Measurements from ENCODE around the gene PLA2G2C.
A peak's percentile ranks its signal among the peaks of the same experiment; 100 is the strongest.

PLA2G2C gene

GRCh38 chr1:20183035-20183434, 3.3 kb downstream of the PLA2G2C start:
- DNase-seq, result no peak

GRCh38 chr1:20182415-20182814, 3.9 kb downstream of the PLA2G2C start:
- no peak for DNase-seq

- DNase-seq, result no peak
Measured at GRCh38 chr1:20180844-20181207, 5.5 kb downstream of the PLA2G2C start.

- no peak for DNase-seq
Measured at GRCh38 chr1:20180129-20180843, 6.0 kb downstream of the PLA2G2C start.

GRCh38 chr1:20179371-20180128, 6.8 kb downstream of the PLA2G2C start:
- no peak for DNase-seq

- no peak for DNase-seq
Measured at GRCh38 chr1:20178634-20179370, 7.5 kb downstream of the PLA2G2C start.

GRCh38 chr1:20174937-20175666, 11.2 kb downstream of the PLA2G2C start:
- no peak for DNase-seq

GRCh38 chr1:20172033-20172590, 14.2 kb downstream of the PLA2G2C start:
- no peak for DNase-seq

GRCh38 chr1:20169932-20170331, 16.4 kb downstream of the PLA2G2C start:
- DNase-seq, result no peak

GRCh38 chr1:20168564-20169491, 17.5 kb downstream of the PLA2G2C start:
- no peak for DNase-seq

GRCh38 chr1:20167126-20167525, 19.2 kb downstream of the PLA2G2C start:
- DNase-seq, result no peak

GRCh38 chr1:20166051-20166450, 20.3 kb downstream of the PLA2G2C start:
- DNase-seq, result peak in 1 of 2 donors; percentile 13

- no peak for DNase-seq
Measured at GRCh38 chr1:20165522-20165951, 20.8 kb downstream of the PLA2G2C start.

GRCh38 chr1:20164694-20165202, 21.6 kb downstream of the PLA2G2C start:
- DNase-seq, result peak in 1 of 2 donors; percentile 27

GRCh38 chr1:20160034-20160433, 26.3 kb downstream of the PLA2G2C start:
- no peak for DNase-seq

- DNase-seq, result no peak
Measured at GRCh38 chr1:20158358-20159070, 27.8 kb downstream of the PLA2G2C start.

- DNase-seq, result no peak
Measured at GRCh38 chr1:20154301-20154831, 32.0 kb downstream of the PLA2G2C start.

- DNase-seq, result peak; percentile 31 to 43
Measured at GRCh38 chr1:20153000-20153418, 33.3 kb downstream of the PLA2G2C start.

GRCh38 chr1:20152599-20152930, 33.8 kb downstream of the PLA2G2C start:
- DNase-seq, result no peak

- peak; percentile 41 to 55 for DNase-seq
Measured at GRCh38 chr1:20151906-20152598, 34.3 kb downstream of the PLA2G2C start.
